Right lung (tissue), 5 donors: ENCODE data around the gene WIPI1. TPM values are rescaled to one million over a fixed set of nuclear protein-coding genes. Genes with fewer than 3 reads are reported as not detected.
A peak's percentile ranks its signal among the peaks of the same experiment; 100 is the strongest.

Experiments used
- DNase-seq, 2 donors: peaks; one replicate each; pipeline ENCODE4 v3.0.0-alpha.2; 2013
- polyA plus RNA-seq, 5 donors: library from polyadenylated mRNA; unstranded; fragments of 120-200 nt; gene quantifications; one replicate each; pipeline versions ENCODE4 v1.2.1 to v1.2.3, GENCODE V29; 2013; ENCODE audit warnings: inconsistent platforms in 1 of 5, low replicate concordance in 1 of 5; ENCODE audit not compliant: insufficient read length in 5 of 5, insufficient read depth in 1 of 5

Gene WIPI1
- polyA plus RNA-seq, 5 donors: 18.8 to 22.5 (median 21.4) TPM

DNA sequence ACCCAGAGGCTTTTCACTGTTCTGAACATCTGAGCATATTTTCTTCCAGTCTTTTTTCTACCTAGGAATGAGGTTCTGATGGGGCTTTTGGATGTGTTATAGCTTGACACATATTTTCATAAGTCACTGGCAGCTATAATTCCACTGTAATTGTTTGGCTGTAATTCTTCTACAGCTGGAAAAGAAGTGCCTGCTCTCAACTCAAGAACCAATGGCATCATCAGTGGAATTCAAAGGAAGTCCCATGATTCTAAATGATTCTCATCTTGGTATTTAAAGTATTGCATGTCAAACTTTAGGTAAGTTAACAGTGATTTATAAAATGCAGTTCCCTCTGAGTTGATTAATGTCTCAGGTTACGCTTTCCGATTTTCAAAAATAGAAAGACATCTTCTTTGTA is 16.8 kb downstream of the WIPI1 start:
- no peak for DNase-seq

DNA sequence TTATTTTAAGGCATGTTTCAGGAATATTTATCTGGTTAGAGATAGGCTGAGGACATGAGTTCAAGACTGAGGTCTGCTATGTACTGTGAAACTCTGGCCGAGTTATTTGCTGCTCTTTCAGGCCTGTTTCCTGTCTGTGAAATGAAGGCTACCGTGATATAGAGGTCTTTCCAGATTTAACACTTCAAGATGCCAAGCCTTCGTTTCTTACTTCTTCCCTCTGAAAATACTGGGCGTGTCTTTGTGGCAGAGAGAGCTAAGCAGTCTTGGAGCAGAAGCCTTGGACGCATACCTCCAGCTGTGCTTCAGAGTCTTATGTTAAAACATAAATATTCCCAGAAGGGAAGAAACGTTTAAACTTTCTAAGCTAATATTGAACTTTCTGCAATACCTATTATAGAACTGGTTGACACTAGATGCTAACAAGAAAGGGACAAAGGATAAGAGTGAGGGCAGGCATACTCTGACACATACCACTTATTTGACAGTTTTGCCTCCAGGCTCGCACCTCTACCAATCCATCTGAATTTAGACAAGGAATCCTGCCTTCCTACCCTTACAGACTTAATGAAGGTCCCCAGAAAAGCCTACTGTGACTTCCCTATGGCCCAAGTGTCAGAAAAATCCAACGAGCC is 17.5 kb downstream of the WIPI1 start:
- no peak for DNase-seq

DNA sequence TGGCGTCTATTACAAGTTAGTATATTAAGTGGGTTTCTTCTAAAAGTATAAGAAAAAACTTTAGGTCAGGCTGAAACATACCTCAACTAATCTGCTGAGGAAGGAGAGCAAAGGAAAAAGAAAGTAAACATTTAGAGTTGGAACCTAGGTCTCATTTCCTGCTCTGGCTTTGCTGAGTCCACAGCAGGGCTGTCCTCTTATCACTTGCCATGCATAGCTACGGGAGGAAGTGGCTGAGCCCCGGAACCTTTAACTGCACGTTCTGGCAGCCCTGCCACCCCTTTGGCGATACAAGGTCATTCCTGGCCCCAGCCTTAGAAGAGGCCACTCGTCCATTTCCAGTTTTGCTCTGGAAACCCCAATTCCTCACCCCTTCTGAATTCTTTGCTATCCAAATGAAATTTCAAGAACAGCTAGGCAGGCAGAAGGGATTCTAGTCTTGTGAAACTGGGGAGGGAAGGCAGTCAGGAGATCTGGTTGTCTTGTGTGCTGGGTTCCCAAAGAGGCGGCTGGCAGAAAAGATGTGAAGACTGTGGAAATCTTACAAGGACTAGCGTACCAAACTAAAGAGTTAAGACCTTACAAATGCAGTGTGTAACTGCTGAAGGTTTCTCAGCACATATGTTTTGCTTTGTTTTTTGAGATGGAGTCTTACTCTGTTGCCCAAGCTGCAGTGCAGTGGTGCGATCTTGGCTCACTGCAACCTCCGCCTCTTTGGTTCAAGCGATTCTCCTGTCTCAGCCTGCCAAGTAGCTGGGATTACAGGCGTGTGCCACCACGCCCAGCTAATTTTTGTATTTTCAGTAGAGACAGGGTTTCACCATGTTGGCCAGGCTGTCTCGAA is 19.1 kb downstream of the WIPI1 start:
- peak in 1 of 2 donors; percentile 30 for DNase-seq

DNA sequence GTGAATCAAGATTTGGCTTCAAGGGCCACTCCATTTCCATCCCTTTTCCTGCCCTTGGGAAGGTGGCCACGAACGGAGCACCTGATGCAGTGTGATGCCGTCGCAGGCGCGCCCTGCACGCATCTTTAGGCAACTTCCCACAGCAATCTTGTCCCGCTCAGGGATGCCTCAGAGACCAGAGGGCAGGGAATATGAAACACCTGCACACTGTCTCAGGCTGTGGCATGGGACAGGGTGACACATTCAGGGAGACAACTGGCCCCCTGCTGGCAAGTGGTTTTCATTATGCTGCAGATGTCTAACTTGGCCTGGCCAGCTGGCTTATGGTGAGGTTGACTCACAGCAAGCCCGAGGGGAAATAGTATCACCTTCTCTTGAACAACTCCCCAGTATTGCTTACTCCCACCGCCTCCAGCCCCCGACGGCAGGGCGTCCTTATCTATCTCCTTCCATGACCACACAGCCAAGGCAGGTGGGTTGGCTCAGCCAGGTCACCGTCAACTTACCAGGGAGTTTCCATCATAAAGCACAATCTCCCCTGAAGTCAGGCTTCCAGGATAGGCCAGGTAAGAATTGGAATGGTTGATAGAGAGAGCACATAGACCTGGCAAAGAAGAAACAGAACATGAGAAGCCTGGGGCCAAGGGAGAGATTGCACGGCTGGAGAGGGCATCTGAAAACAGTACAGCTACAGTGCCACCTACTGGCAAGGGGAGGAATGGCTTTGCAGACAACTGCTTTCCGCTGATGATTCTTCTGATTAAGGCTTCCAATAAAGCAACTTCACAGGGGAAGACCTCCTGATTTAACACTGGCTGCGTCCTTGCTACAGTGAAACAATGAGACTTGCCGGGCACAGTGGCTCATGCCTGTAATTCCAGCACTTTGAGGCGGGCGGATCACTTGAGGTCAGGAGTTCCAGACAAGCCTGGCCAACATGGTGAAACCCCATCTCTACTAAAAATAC is 21.1 kb downstream of the WIPI1 start:
- peak; percentile 38 to 53 for DNase-seq

DNA sequence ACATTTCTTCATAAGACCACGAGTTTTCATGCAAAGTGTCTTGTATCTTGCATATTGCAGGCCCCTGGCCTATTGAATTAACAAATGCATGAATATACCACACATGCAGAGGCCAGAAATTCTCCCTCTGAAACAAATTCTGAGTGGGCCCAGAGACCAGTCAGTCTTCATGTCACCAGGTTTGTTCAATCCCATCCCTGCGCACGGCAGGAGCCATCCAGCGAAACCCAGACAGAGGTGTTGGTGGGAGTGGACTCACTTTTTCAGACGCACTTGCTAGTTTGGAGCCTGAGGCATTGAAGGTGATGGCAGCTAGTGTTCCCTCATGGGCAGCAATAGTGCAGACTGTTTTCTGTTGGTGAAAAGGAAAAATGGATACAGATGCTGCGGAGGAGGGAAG is 21.9 kb downstream of the WIPI1 start:
- no peak for DNase-seq

DNA sequence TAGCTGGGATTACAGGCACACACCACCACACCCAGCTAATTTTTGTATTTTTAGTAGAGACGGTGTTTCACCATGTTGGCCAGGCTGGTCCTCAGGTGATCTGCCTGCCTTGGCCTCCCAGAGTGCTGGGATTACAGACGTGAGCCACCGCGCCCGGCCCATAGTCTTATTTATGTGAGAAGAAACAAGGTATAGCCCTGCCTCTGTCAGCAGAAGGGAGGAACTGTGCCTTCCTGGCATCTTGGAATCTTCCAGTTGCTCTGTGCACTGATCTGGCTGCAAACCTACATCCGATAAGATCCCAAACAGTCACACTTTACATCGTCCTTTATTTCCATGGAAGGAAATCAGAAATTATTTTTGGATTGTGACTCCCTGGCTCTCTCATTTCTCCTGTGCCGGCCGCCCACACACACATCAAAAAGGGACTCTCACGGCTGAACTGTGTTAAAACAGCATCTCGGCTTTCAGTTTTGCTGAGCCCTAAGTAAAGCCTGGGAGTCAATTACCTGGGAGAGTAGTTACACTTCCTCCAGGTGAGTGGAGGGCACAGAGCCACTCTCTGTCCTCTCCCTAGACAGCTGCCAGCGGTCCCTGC is 23.3 kb downstream of the WIPI1 start:
- DNase-seq: no peak

DNA sequence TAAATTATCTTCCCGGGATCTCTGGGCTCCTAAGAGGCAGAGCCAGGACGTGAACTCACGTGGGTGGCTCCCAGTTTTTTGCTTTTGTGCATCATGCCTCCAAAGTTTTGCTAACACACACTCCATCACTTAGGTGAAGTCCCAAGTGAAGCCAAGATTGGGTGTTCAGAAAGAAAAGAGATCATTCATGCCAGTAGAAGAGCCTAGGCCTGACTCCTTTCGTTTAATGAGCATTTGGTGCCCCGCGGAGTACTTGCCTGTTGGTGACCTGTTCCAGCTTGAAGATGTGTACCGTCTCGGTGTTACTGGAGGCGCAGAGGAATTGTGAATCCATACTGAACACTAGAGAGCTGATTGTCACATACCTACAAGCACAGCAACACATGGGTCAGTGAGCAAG is 24.1 kb downstream of the WIPI1 start:
- no peak for DNase-seq

DNA sequence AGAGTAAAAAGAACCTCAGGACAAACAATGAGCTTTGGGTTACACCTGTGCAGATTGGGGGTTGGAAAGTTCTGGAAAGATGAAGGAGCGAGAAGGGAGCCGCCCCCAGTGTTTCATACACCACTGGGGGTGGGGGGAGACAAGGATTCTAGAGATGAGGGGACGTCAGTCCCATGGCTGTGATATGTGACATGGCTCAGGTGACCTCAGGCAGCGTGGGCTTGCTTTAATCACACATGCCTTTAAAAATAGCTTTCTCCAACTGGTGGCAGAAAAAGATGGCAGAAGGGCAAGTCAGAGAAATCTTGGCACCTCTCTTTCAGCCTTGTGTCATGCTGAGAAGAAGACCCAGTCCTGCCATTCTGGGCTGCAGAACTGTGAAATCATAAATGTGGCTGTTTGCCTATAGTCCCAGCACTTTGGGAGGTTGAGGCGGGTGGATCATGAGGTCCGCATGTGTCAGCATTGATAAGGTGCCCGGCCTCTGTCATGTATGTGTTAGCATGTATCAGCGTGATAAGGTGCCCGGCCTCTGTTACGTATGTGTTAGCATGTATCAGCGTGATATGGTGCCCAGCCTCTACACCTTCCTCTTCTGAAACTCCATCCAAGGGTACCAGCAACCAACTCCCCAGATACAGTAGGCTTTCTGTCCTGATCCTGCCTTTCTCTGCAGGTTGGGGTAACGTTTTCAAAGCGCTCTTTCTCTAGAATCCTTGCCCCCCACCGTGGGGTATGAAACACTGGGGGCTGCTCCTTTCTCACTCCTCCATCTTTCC is 25.0 kb downstream of the WIPI1 start:
- DNase-seq: no peak

DNA sequence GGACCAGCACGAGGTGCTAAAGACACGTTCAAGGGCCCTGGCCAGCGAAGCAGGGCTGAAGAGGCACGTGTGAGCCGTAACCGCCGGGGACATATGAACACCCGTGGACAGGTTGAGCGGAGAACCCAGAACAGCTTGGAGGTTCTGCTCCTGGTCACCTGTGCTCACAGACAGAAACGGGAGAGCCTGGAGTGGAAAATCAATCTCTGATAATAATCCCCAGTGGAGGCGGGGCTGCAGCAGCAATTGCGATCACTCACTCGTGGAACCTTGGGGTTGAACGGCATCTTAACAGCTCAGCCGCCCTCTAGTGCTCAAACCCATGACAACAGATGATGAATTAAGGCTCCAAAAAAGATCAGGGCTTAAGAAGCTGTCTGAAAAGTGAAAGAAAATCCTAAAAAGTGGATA is 25.6 kb downstream of the WIPI1 start:
- no peak for DNase-seq

DNA sequence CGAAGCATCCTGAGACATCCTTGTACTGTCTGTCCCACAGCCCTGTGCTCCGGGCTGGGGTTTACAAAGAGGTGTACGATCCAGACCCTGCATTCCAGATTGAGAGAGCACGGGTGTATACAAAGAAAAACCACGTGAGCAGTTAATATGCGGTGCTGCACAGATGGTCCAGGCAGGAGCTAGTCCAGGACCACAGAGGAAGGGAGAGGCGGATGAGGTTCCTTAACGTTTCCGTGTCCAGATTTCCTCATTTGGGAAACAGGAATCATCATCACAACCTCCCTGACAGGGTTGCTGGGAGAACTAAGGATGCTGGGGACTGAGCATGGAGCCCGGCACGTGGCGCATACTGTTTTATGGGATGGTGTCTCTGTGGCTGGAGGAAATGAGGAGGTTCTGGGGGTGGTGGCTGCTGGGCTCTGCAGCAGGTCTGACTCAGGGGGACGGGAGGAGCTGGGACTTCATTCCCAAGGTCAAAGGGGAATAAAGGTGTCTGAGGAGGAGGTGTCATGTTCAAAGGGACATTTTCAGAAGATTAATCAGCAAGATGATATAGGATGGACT is 26.2 kb downstream of the WIPI1 start:
- no peak for DNase-seq

DNA sequence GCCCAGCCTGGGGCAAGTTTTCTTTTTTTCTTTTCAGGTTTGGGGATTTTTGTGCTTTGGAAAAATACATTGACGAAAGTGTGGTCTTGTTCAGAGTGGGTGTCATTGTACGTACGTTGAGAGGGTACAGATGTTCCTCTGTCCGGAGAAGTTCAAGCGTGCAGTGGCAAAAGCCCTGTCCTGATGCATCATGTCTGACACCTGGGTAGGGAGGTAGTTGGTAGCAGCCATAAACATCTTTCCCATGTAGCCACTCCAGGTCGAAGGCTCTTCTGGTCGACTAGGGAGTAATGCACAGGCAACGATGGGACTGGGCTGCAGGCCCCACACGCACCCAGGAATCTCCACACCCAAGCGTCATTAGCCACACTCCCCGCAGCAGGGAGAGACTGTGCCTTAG is 27.4 kb downstream of the WIPI1 start:
- no peak for DNase-seq

DNA sequence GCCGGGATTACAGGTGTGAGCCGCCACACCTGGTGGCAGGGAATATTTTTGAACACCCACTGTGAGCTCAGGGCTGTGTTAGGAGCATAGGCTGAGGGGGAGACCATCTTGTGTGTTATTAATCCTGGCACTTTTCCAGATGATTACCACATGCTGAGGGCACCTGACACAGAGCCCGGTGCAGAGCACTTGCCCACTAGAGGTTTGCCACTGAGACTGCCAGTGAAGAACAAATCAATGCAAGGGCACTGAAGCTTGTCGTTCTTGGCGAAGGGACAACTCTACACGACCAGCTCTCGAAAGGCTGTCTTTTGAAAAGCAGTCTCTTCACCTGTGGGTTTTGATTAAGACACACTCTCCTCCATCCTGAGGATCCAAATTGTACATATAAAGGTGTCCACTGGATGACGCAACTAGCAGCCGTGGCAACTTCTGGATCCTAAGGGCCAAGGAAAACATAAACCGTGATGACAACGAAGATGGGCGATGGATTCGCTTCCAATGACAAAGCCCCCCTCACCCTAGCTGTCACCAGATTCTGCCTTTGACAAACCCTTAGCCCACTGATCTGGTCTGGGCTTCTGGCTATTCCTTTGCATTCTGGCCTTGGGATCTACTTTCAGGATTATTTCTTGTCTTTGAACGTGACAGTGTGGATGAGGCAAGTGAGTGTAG is 28.7 kb downstream of the WIPI1 start:
- DNase-seq: no peak

DNA sequence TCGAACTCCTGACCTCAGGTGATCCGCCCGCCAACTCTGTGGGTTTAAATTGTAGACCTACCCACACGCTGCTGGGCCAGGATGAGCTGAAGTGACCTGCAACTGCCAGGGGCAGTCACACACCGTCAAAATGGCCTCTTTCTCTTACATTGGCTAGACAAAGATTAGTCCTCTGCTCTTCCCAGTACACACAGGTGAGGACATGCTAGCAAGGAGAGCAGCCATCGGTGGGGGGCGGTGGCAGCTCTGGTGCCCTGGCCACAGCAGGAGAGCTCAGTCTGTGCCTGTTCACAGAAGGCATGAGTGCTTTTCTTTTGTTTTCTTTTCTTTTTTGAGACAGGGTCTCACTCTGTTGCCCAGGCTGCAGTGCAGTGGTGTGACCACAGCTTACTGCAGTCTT is 29.7 kb downstream of the WIPI1 start:
- no peak for DNase-seq

DNA sequence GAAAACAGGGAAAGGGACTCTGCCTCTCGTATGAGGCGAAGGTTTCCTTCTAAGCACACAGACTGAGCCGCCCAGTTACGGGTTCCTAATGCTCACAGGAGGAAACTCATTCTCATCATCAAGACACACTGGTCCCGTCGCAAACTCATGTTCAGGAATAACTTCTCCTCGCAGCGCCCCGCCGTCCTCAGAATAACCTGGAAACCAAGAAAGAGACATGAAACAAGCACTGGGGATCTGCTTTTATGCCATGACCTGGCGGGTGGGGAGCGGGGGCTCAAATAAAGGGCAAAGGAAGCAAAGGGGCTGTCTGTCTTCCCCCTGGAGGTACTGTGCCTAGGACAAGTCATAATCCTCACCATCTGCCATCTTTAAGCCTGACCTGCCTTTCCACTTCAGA is 31.3 kb downstream of the WIPI1 start:
- DNase-seq: no peak

DNA sequence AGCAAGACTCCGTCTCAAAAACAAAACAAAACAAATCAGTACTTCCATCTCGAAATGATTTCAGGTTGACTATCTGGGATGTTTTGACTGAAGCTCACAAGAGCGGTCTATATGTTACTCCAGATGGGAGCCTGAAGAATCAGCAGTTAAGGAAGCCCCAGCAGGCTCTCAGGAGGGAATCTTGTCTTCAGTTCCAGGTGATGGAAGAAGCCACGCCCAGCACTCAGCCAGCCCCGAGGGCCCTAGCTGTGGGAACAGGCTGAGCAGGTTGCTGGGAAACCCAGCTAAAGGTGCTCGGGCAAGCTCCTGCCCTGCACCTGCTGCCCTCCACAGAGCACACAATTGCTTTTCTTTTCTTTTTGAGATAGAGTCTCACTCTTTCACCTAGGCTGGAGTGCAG is 32.4 kb downstream of the WIPI1 start:
- DNase-seq: no peak

DNA sequence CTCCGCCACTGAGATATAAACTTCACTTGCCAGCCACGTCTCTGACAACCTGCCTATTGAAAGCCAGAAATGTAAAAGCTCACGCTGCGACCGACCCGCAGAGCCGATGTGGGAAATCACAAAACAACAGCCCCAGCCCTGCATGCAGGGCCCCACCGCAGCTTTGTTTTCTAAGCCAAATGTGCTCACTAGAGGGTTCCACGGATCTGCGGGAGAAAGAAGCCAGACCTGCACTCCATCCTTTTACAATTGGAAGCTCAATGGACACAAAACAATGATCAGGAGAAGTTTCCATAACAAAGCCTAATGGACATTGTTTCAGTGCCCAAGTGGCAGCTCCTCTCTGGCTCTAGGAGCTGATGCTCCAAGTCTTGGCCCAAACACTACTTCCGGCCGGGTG is 33.1 kb downstream of the WIPI1 start:
- no peak for DNase-seq

DNA sequence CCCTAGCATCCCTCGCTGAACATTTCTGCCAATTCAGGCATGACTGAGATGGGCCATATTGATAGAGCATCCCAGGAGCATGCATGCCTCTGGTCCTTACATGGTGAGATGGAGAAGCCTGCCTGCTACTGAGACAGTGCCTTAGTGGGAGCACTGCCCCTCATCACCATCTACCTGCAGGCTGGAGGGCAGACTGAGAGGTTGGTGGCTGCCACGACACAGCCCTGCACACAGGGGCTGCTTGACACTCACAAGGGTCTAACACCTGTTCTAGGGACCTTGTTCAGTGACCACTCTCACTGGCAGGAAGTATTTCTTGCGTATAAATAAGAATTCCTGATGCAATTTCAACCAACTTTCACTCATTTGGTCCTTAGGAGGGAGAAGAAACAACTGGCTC is 34.0 kb downstream of the WIPI1 start:
- DNase-seq: no peak

DNA sequence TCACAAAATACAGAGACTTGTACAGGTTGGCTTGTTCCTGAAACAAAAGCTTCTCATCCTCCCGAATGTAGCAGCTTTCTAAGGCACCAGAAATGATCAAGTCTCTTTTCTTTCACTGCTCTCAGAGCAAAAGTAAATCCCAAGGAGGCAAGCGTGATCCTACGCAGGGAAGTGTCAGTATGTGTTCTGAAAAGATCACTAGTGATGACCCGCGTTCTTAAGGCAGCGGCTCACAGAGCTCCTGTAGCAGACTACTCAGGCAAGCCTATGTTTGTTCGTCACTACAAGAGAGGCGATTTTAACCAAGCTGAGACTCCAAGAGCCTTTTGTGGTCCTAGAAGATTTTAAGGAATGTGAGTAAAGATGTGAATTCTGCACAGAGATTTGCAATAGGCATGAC is 34.5 kb downstream of the WIPI1 start:
- no peak for DNase-seq

DNA sequence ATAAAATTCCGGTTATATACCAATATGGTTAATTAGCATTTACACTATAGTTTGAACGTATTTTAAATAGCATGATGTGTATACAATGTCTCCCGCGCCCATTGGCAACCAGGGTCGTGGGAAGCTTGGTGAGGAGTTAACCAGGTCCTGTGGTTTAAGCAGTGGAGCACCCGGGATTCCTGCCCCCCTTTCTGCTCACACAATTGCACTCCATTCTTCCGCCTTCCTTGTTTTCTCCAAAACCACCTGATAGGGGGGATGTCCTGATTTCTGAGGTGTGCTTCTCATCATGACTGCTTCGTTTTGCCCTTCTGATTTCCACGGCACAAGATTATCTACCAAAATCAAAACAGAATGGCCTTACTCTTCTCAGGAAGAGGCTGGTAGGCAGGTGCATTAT is 35.8 kb downstream of the WIPI1 start:
- no peak for DNase-seq

DNA sequence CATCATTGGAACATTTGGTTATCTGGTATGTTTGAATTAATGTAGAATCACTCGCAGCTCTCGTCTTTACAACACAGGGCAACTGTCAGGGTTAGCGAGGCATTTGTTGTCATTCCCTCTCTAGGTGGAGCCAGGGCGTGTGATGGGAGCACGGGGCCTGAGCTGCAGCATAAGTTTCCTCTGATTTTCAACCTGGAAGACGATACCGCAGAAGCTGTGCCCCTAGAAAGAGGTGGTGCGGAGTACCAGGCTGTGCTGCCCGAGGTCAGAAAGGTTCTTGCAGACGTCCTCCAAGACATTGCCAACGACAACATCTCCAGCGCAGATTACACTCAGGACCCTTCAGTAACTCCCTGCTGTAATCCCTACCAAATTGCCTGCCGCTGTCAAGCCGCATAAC is 37.2 kb downstream of the WIPI1 start:
- no peak for DNase-seq
